Thoracic aorta (tissue), 2 donors: ENCODE results near the gene SPATC1L. TPM values are rescaled to one million over a fixed set of nuclear protein-coding genes. Genes with fewer than 3 reads are reported as not detected.

Experiments
- ATAC-seq: fragments of 150-250 bp; one replicate; pipeline ENCODE4 v1.8.0; 2017; ENCODE audit warnings: low read depth; ENCODE audit not compliant: insufficient number of reproducible peaks, low FRiP score
- DNase-seq: peaks from one replicate; pipeline ENCODE4 v3.0.0-alpha.2; 2020; ENCODE audit warnings: low spot score
- H3K27ac ChIP-seq, 2 donors: fragments of 200-600 bp; sonication (generic); 1 replicate in 1 of 2; 2 replicates in 1 of 2; pipeline ENCODE4 v1.5.1; 2016; ENCODE audit warnings: mild to moderate bottlenecking in 2 of 2, moderate library complexity in 2 of 2
- H3K27me3 ChIP-seq: fragments of 200-600 bp; sonication (generic); replicated peaks from 2 replicates; pipeline ENCODE4 v1.6.0; 2016; ENCODE audit warnings: mild to moderate bottlenecking; ENCODE audit not compliant: insufficient read depth
- H3K36me3 ChIP-seq: fragments of 200-600 bp; sonication (generic); one replicate; pipeline ENCODE4 v1.5.1; 2016
- H3K4me1 ChIP-seq, 2 donors: fragments of 200-600 bp; sonication (generic); 1 replicate in 1 of 2; 2 replicates in 1 of 2; pipeline versions ENCODE4 v1.5.1 to v1.6.0; 2016; ENCODE audit warnings: low read depth in 2 of 2, mild to moderate bottlenecking in 1 of 2; ENCODE audit not compliant: control insufficient read depth in 1 of 2
- H3K4me3 ChIP-seq: fragments of 200-600 bp; sonication (generic); 2 replicates; pipeline ENCODE4 v1.5.1; 2016; ENCODE audit warnings: mild to moderate bottlenecking
- H3K9me3 ChIP-seq: fragments of 200-600 bp; sonication (generic); 2 replicates; pipeline ENCODE4 v1.5.1; 2016
- CTCF ChIP-seq: fragments of 200-600 bp; sonication (generic); IDR thresholded peaks from one replicate; pipeline ENCODE4 v1.5.1; 2019; ENCODE audit warnings: antibody characterized with exemption
- total RNA-seq, 2 donors: library from RNA; depleted of rRNA; stranded (reverse); fragments of >200 nt; gene quantifications; one replicate each; pipeline versions ENCODE4 v1.1.0 to v1.2.3, GENCODE V29; 2016

Gene SPATC1L
- total RNA-seq, 2 donors from 2014 or later = 3.2 to 7.9 TPM

GRCh38 chr21:46127239-46128105, 56.8 kb downstream of the SPATC1L start:
- peaks cover 64% of the 10 kb centered on the region for H3K36me3 ChIP-seq
- no peak for ATAC-seq
- no peaks in the 10 kb centered on the region for H3K4me1 ChIP-seq
- TF ChIP-seq CTCF = no peak
- H3K27ac ChIP-seq = no peak overlapping the region
- DNase-seq = no peak
- H3K4me3 ChIP-seq = no peak overlapping the region
- no peaks in the 10 kb centered on the region for H3K9me3 ChIP-seq
- H3K27me3 ChIP-seq = no peaks in the 10 kb centered on the region

GRCh38 chr21:46126309-46127238, 57.7 kb downstream of the SPATC1L start:
- Histone ChIP-seq H3K36me3 (peaks cover 73% of the 10 kb centered on the region), H3K4me3 (no peak overlapping the region), H3K9me3 (no peaks in the 10 kb centered on the region), H3K4me1 (no peaks in the 10 kb centered on the region), H3K27ac (no peak overlapping the region), H3K27me3 (no peaks in the 10 kb centered on the region)
- DNase-seq = no peak
- ATAC-seq = no peak
- no peak for TF ChIP-seq CTCF

- no peaks in the 10 kb centered on the region for H3K27me3 ChIP-seq
Observed at GRCh38 chr21:46125846-46126301, 58.4 kb downstream of the SPATC1L start.

GRCh38 chr21:46124926-46125845, 59.1 kb downstream of the SPATC1L start:
- DNase-seq (no peak), ATAC-seq (no peak)
- Histone ChIP-seq H3K4me1 (no peaks in the 10 kb centered on the region), H3K9me3 (no peaks in the 10 kb centered on the region), H3K36me3 (peaks cover 87% of the 10 kb centered on the region), H3K4me3 (no peak overlapping the region), H3K27ac (no peak overlapping the region), H3K27me3 (no peaks in the 10 kb centered on the region)
- no peak for TF ChIP-seq CTCF

More at GRCh38 chr21:46125846-46126301, 58.4 kb downstream of the SPATC1L start:
- H3K36me3 ChIP-seq = peaks cover 80% of the 10 kb centered on the region
- H3K4me1 ChIP-seq = no peaks in the 10 kb centered on the region
- no peak overlapping the region for H3K4me3 ChIP-seq
- ATAC-seq (no peak), DNase-seq (no peak)
- no peaks in the 10 kb centered on the region for H3K9me3 ChIP-seq
- no peak overlapping the region for H3K27ac ChIP-seq
- no peak for TF ChIP-seq CTCF
